GM23248 (cell line): ENCODE data around the gene STIL.
"Not testable (repeated sequence)": the region's sequence is repeated elsewhere in the genome, so short reads cannot be mapped to it uniquely, and the experiment has no call there.

Experiments used
- EZH2 ChIP-seq: fragments of 200-600 bp; sonication (generic); IDR thresholded peaks from 2 replicates; pipeline ENCODE4 v1.6.1; 2018; ENCODE audit warnings: antibody characterized with exemption, mild to moderate bottlenecking; ENCODE audit not compliant: insufficient read depth, poor library complexity, severe bottlenecking
- EZH2phosphoT487 ChIP-seq: fragments of 200-600 bp; sonication (generic); IDR thresholded peaks from 2 replicates; pipeline ENCODE4 v1.6.1; 2018; ENCODE audit warnings: antibody characterized with exemption, moderate library complexity, mild to moderate bottlenecking, low read depth; ENCODE audit not compliant: insufficient read depth

DNA sequence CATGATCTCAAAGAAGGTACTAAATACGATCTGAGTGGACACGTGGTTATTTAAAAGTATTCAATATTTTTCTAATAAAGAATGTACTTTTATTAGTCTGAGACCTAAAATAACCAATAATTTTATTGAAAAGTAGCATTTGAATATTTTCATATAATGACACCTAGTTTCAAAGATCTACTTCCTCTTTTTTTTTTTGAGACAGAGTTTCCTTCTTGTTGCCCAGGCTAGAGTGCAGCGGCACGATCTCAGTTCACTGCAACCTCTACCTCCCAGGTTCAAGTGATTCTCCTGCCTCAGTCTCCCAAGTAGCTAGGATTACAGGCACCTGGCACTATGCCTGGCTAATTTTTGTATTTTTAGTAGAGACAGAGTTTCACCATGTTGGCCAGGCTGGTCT is 25.8 kb downstream of the STIL start:
- not testable (repeated sequence) for TF ChIP-seq EZH2, EZH2phosphoT487
